MM.1S (cell line): ENCODE measurements around the gene RASD2.

Source experiments
- EZH2 ChIP-seq: fragments of 300-600 bp; sonication (generic); optimal IDR thresholded peaks from 2 replicates; pipeline ENCODE3; 2017; ENCODE audit warnings: low read depth, mild to moderate bottlenecking, antibody characterized with exemption, low read length, mixed read lengths
- EZH2phosphoT487 ChIP-seq: fragments of 300-600 bp; sonication (generic); IDR thresholded peaks from 2 replicates; pipeline ENCODE4 v1.6.1; 2018; ENCODE audit warnings: antibody characterized with exemption, low read length
- TF ChIP-seq, protein P1 (sequence below): fragments of 300-600 bp; sonication (generic); IDR thresholded peaks from 2 replicates; pipeline ENCODE4 v1.5.1; 2016; ENCODE audit warnings: antibody characterized with exemption, low read length, mixed read lengths

DNA sequence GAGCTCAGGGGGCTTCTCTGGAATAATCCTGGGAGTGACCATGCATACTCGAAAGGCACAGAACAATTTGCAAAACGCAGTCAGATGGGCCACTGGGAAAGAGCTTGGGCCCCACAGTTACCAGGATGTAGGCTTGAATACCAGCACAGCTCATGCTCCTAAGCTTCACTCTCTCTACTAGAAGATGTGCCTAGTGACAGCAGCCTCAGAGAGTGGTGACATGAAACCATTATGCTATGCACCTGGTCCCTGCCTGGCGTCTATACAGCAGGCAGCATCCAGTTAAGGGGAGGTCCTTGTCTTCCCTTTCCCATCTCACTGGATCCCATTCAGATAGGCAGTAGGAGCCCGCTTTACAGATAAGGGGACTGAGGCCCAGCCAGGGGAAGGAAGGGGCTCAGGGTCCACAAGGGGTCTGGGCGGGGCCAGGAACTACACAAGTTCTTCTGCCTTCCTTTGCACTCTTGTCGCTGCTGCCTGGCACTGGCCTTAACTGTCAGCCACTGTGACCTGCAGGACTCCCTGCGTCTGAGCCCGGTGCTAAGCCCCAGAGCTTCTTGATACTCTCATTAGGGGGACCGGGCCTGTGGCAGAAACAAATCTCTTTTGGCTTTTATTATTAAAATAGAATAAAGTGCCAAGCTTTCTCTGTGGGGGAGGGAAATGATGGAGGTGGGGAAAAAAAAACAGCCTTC lies 21.2 kb upstream of the RASD2 start:
- no peak for TF ChIP-seq EZH2phosphoT487
- TF ChIP-seq, protein P1, sequence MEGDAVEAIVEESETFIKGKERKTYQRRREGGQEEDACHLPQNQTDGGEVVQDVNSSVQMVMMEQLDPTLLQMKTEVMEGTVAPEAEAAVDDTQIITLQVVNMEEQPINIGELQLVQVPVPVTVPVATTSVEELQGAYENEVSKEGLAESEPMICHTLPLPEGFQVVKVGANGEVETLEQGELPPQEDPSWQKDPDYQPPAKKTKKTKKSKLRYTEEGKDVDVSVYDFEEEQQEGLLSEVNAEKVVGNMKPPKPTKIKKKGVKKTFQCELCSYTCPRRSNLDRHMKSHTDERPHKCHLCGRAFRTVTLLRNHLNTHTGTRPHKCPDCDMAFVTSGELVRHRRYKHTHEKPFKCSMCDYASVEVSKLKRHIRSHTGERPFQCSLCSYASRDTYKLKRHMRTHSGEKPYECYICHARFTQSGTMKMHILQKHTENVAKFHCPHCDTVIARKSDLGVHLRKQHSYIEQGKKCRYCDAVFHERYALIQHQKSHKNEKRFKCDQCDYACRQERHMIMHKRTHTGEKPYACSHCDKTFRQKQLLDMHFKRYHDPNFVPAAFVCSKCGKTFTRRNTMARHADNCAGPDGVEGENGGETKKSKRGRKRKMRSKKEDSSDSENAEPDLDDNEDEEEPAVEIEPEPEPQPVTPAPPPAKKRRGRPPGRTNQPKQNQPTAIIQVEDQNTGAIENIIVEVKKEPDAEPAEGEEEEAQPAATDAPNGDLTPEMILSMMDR, result no peak
- TF ChIP-seq EZH2, result no peak
